GM12873 (cell line): ENCODE results near the gene PRPSAP1.

Experiments
- TF ChIP-seq, protein P1 (sequence below): IDR thresholded peaks from 2 replicates; pipeline ENCODE4 v1.5.1; 2012; ENCODE audit warnings: low read depth, mild to moderate bottlenecking, moderate library complexity, low read length, control low read depth; ENCODE audit not compliant: insufficient read depth; ENCODE audit errors: missing control alignments

The PRPSAP1 gene

DNA sequence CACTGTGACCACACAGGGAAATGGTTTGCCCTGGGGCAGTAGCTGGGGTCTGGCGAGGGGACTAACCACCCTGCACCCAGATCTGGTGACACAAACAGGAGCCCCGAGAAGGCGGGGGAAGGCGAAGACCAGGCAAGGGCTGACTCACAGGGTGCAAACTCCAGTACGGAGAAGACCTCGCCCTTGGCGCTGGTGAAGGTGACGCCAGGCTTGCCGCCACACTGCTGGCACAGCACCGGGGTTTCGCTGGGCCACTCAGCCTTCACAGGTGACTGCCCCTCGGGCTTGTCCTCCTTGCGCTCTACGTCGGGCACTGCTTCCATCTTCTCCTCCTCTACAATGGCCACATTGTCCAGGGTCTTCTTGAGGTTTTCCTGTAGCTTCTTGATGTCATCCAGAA, 42.3 kb upstream of the PRPSAP1 start:
- TF ChIP-seq, protein P1, sequence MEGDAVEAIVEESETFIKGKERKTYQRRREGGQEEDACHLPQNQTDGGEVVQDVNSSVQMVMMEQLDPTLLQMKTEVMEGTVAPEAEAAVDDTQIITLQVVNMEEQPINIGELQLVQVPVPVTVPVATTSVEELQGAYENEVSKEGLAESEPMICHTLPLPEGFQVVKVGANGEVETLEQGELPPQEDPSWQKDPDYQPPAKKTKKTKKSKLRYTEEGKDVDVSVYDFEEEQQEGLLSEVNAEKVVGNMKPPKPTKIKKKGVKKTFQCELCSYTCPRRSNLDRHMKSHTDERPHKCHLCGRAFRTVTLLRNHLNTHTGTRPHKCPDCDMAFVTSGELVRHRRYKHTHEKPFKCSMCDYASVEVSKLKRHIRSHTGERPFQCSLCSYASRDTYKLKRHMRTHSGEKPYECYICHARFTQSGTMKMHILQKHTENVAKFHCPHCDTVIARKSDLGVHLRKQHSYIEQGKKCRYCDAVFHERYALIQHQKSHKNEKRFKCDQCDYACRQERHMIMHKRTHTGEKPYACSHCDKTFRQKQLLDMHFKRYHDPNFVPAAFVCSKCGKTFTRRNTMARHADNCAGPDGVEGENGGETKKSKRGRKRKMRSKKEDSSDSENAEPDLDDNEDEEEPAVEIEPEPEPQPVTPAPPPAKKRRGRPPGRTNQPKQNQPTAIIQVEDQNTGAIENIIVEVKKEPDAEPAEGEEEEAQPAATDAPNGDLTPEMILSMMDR = no peak

DNA sequence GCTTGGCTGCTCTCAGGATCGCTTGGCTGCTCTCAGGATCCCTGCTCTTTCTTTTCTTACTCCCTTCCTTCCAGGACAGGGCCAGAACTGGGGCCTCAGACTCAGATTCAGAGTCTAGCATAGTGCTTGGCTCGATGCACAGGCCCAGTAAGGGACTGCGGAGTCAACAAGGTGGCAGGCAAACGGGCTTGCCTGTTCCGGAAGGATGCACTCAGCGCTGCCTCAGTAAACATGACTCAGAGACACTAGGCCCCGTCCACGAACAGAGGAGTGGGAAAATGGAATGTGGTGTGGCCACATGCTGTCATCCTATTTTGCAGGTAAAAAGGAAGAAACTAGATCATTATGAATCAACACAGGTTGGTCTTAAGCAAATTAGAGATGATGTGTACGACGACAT, 40.5 kb upstream of the PRPSAP1 start:
- TF ChIP-seq, protein P1 = no peak

DNA sequence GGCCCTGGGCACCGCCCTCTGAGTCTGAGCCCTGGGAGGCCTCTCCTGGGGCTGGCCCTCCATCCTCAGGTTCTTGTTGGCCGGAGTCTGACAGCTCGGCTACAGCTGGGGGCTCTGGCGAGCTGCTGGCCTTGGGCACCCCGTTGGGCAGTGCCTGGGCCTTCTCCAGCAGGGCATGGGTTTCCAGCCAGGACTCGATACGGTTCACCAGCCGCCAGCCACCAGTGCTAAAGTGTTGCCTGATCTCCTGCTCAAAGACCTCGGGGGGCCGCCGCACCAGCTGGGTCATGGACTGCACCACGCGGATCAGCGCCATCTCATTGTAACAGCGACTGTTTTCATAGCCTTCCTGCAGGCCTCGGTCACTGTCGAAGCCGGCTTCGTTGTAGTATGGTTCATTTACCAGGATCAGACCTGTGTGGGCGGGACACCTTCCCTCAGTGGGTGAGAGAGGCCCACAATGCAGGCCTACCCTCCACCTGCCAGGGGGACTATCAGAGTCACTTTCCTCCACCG, 37.5 kb upstream of the PRPSAP1 start:
- TF ChIP-seq, protein P1 = no peak

DNA sequence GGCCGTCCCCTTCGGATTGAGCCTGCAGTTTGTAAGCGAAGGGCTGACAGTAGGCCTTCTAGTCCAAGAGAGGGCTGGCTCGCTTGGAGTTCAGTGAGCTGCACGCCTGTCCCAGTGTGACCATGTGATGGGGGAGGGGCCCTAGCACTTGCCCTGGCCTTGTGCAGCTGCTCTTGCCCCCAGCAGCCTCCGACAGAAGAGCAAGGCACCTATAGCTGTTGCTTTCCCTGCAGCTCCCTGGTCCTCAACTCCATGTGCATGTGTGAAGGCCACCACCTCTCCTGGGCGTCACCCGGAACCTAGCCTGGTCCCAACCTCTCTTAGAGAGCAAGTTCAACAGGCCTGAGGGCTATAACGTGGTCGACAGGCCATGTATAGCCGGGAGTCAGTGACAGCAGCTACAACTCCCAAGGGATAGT, 36.3 kb upstream of the PRPSAP1 start:
- TF ChIP-seq, protein P1 = no peak

DNA sequence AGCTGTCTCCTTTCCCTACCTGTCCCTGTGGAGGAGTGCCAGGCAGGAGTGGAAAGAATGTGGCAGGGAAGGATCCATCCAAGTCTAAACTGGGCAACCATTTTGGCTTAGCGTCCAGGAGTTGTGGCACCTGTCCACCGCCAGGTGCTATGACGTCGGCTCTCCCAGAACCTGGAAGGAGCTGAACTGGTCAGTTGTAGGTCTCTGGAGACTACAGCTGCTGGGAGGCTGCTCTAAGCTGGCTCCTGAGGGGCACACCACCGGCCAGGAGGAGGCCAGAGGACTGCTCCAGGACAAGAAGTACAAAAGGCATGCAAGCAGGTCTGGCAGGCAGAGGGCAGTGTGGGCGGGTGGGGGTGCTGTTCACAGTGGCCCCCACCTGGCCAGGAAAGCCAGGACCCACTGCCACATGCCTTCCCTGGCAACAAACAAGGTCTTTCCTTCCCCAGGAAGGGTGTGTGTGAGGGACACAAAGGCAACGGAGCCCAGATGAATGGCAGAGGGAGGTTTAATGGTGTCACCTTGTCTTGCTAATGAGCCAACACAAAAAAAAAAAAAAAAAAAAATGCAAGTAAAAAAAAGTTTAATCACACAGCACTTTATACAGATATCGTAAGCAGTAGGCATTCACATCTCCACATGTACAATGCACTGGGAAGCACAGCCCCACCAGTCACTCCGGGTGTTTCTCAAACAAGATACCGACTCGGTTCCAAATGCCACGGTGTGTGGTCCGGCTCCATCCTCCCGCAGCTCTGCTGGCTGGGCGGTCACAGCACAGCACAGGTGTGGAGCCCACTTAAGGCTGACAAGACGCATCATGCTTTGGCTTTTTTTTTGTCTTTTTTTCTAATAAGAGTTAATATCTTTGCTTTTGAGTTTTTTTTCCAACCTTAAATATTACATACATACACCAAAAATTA, 35.5 kb upstream of the PRPSAP1 start:
- TF ChIP-seq, protein P1 = no peak

DNA sequence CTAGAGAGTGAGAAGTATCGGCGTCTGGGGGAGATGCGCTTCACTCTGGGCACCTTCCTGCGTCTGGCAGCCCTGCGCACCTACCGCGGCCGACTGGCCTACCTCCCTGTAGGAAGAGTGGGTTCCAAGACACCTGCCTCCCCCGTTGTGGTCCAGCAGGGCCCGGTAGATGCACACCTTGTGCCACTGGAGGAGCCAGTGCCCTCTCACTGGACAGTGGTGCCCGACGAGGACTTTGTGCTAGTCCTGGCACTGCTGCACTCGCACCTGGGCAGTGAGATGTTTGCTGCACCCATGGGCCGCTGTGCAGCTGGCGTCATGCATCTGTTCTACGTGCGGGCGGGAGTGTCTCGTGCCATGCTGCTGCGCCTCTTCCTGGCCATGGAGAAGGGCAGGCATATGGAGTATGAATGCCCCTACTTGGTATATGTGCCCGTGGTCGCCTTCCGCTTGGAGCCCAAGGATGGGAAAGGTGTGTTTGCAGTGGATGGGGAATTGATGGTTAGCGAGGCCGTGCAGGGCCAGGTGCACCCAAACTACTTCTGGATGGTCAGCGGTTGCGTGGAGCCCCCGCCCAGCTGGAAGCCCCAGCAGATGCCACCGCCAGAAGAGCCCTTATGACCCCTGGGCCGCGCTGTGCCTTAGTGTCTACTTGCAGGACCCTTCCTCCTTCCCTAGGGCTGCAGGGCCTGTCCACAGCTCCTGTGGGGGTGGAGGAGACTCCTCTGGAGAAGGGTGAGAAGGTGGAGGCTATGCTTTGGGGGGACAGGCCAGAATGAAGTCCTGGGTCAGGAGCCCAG, 33.5 kb upstream of the PRPSAP1 start:
- TF ChIP-seq, protein P1 = no peak

DNA sequence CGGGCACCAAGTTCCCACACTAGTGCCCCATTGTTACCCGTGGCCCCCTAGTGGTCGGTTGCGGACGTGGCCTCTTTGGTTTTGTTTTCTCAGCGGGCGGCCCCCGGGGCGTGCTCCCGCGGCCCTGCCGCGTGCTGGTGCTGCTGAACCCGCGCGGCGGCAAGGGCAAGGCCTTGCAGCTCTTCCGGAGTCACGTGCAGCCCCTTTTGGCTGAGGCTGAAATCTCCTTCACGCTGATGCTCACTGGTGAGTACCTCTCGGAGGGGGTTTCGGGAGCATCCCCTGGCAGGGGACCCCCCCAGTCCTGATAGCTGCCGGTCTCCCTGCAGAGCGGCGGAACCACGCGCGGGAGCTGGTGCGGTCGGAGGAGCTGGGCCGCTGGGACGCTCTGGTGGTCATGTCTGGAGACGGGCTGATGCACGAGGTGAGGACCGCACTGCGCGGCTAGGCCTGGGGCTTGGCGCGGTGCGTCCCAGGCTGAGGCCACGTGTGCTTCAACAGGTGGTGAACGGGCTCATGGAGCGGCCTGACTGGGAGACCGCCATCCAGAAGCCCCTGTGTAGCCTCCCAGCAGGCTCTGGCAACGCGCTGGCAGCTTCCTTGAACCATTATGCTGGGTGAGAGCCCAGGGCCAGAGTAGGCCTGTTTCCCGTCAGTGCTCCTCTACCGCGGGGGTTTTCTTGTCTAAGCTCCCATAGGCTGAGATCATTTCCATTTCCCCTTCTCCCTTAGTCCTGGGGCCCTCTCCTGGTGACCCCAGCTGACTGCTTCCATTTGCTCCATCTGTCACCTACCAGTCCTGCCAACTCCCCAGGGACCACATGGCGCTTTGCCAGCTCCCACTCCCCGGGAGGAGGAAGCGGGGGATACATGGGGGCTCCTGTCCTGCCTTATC, 32.4 kb upstream of the PRPSAP1 start:
- TF ChIP-seq, protein P1 = peak; percentile 91
